HepG2 (cell line): ENCODE results near the gene PLCG2. TPM values are rescaled to one million over a fixed set of nuclear protein-coding genes. Genes with fewer than 3 reads are reported as not detected.

Experiments
- ATAC-seq: fragments of 200-7000 bp; cut with Tn5 transposase; 3 replicates; pipeline ENCODE4 v1.9.1; 2020; ENCODE audit warnings: mild to moderate bottlenecking, moderate library complexity
- BruUV-seq: library from RNA; stranded (reverse); fragments of 400-500 nt; replicated peaks from 2 replicates; lab custom pipeline; 2021; lab: Mats Ljungman, UMichigan
- CTCF ChIA-PET: fragments of 300-600 bp; formaldehyde crosslinking; extraction: SDS; loops from one replicate; lab custom pipeline; 2021; ENCODE audit warnings: low total read pairs, inconsistent platforms, low intra/inter-chr PET ratio; lab: Yijun Ruan, JAX
- POLR2A ChIA-PET: fragments of 350-600 bp; sonication (Branson Sonifier 250); formaldehyde crosslinking; loops from one replicate; lab custom pipeline; 2020; ENCODE audit warnings: antibody characterized with exemption, inconsistent platforms; lab: Yijun Ruan, JAX
- DNase-seq: peaks from one replicate; pipeline ENCODE4 v3.0.0-alpha.2; 2015; ENCODE audit warnings: low spot score
- FAIRE-seq: peaks from 3 replicates; lab custom pipeline; 2011; peaks lifted over from hg19 to GRCh38; lab: Jason Lieb, UNC
- H2AFZ ChIP-seq: one replicate; pipeline ENCODE4 v1.6.1; 2011; ENCODE audit warnings: low read length, inconsistent platforms
- H3K27ac ChIP-seq: fragments of 300-600 bp; 3 replicates; pipeline ENCODE4 v1.8.0; 2011; ENCODE audit warnings: mixed run types, mild to moderate bottlenecking, mixed read lengths, low read length, inconsistent platforms; ENCODE audit not compliant: insufficient read depth; ENCODE audit errors: extremely low read length
- H3K27me3 ChIP-seq, 2 experiments: fragments of 200-600 bp in 1 of 2; 2 replicates in 1 of 2; 3 replicates in 1 of 2; pipeline versions ENCODE4 v1.6.0 to v1.8.0; 2011; ENCODE audit warnings: low read length in 2 of 2, mild to moderate bottlenecking in 2 of 2, moderate library complexity in 2 of 2, inconsistent platforms in 1 of 2; ENCODE audit not compliant: insufficient read depth in 2 of 2, control insufficient read depth in 1 of 2
- H3K36me3 ChIP-seq, 2 experiments: fragments of 200-600 bp in 1 of 2; replicated peaks in 1 of 2; 2 replicates in 1 of 2; 3 replicates in 1 of 2; pipeline versions ENCODE4 v1.5.1 to v1.8.0; 2011; ENCODE audit warnings: low read length in 2 of 2, inconsistent platforms in 1 of 2; ENCODE audit not compliant: insufficient read depth in 2 of 2, control insufficient read depth in 1 of 2
- H3K4me1 ChIP-seq: 2 replicates; pipeline ENCODE4 v1.5.1; 2012; ENCODE audit warnings: low read length, inconsistent platforms; ENCODE audit not compliant: insufficient read depth
- H3K4me2 ChIP-seq: 2 replicates; pipeline ENCODE4 v1.6.0; 2011; ENCODE audit warnings: low read depth, low read length, inconsistent platforms
- H3K4me3 ChIP-seq, 3 experiments: fragments of 200-600 bp in 1 of 3; sonication (generic), shearing (Covaris generic) in 1 of 3; replicated peaks in 1 of 3; 2 replicates each; pipeline ENCODE4 v1.5.1; 2011 to 2016; ENCODE audit warnings: low read length in 3 of 3, inconsistent platforms in 2 of 3, low read depth in 2 of 3, mild to moderate bottlenecking in 2 of 3, control low read depth in 1 of 3, mixed read lengths in 1 of 3; ENCODE audit not compliant: insufficient read depth in 1 of 3
- H3K79me2 ChIP-seq: one replicate; pipeline ENCODE4 v1.6.1; 2011; ENCODE audit warnings: low read length, inconsistent platforms; ENCODE audit not compliant: insufficient read depth
- H3K9ac ChIP-seq: 2 replicates; pipeline ENCODE4 v1.6.0; 2011; ENCODE audit warnings: mild to moderate bottlenecking, low read depth, low read length, inconsistent platforms; ENCODE audit not compliant: insufficient read depth
- H3K9me3 ChIP-seq: 2 replicates; pipeline ENCODE4 v1.5.1; 2012; ENCODE audit warnings: mild to moderate bottlenecking, low read length
- H4K20me1 ChIP-seq: 2 replicates; pipeline ENCODE4 v1.6.0; 2011; ENCODE audit warnings: inconsistent platforms, mild to moderate bottlenecking, low read length, moderate library complexity; ENCODE audit not compliant: insufficient read depth
- NCOA5 ChIP-seq: sonication (generic); formaldehyde crosslinking; IDR thresholded peaks from 2 replicates; pipeline ENCODE4 v1.4.0; 2020; ENCODE audit warnings: missing genetic modification reagents
- SOX5 ChIP-seq: IDR thresholded peaks from 2 replicates; pipeline ENCODE4 v1.6.1; 2016; ENCODE audit warnings: borderline replicate concordance
- STAT5B ChIP-seq: sonication (generic); formaldehyde crosslinking; IDR thresholded peaks from 2 replicates; pipeline ENCODE4 v1.4.0; 2020; ENCODE audit warnings: missing genetic modification reagents
- THYN1 ChIP-seq: sonication (generic); formaldehyde crosslinking; IDR thresholded peaks from 2 replicates; pipeline ENCODE4 v1.8.1; 2023; ENCODE audit warnings: low read depth, mild to moderate bottlenecking, moderate library complexity, missing genetic modification reagents, borderline replicate concordance
- ZBTB8A ChIP-seq: sonication (generic); formaldehyde crosslinking; IDR thresholded peaks from 2 replicates; pipeline ENCODE4 v1.4.0; 2020; ENCODE audit warnings: mild to moderate bottlenecking, low read depth, missing genetic modification reagents, borderline replicate concordance
- ZFP1 ChIP-seq: IDR thresholded peaks from 2 replicates; pipeline ENCODE4 v1.6.1; 2016
- ZFP36 ChIP-seq: fragments of 150-350 bp; IDR thresholded peaks from 2 replicates; pipeline ENCODE4 v1.6.1; 2018; ENCODE audit warnings: borderline replicate concordance, low read length, low read depth; ENCODE audit not compliant: partially characterized antibody
- ZNF160 ChIP-seq: sonication (generic); formaldehyde crosslinking; IDR thresholded peaks from 2 replicates; pipeline ENCODE4 v1.8.0; 2022; ENCODE audit warnings: mild to moderate bottlenecking, inconsistent platforms, missing genetic modification reagents
- ZNF530 ChIP-seq: sonication (generic); formaldehyde crosslinking; IDR thresholded peaks from 2 replicates; pipeline ENCODE4 v1.5.0; 2020; ENCODE audit warnings: low read depth, mild to moderate bottlenecking, missing genetic modification reagents
- WGBS: methylation state at CpG from one replicate; pipeline ENCODE4 v1.1.6; 2017; ENCODE audit warnings: low lambda C conversion rate; 5-methylcytosine and 5-hydroxymethylcytosine counted together
- in situ Hi-C: cut with HindIII; loops from 2 replicates; pipeline ENCODE4 v1.10.0; 2017; ENCODE audit warnings: low pct_unique_long_range_greater_than_20kb; ENCODE audit not compliant: extremely low pct_ligation_motif_present
- intact Hi-C: fragments of 100-400 bp; cut with micrococcal nuclease; formaldehyde crosslinking; loops from one replicate; pipeline ENCODE4 v1.10.0; 2022; ENCODE audit not compliant: unreplicated experiment
- polyA plus RNA-seq, 8 experiments: library from polyadenylated mRNA; depleted of rRNA in 3 of 8; stranded (reverse) in 7 of 8; unstranded in 1 of 8; fragments of >200 nt; fragmentation: Illumina TruSeq in 4 of 8; extraction: Trizol in 4 of 8; gene quantifications; 2 replicates each; pipeline versions ENCODE4 v1.2.1 to v1.2.3, GENCODE V29; 2011 to 2016; ENCODE audit warnings: low read depth in 4 of 8, missing spikeins in 1 of 8, mixed read lengths in 1 of 8; ENCODE audit not compliant: insufficient read depth in 1 of 8
- total RNA-seq, 5 experiments: library from RNA; depleted of rRNA; stranded (reverse); fragments of >200 nt; fragmentation: Illumina TruSeq; extraction: Trizol; gene quantifications; 2 replicates each; pipeline ENCODE4 v1.2.3, GENCODE V29; 2016; ENCODE audit warnings: low read depth in 1 of 5
- TF ChIP-seq, protein P1 (sequence below): IDR thresholded peaks from 2 replicates; pipeline ENCODE4 v1.4.0; 2020; ENCODE audit warnings: mild to moderate bottlenecking, missing genetic modification reagents
- TF ChIP-seq, protein P2 (sequence below): fragments of 450-650 bp; IDR thresholded peaks from 2 replicates; pipeline ENCODE4 v1.6.1; 2016
- TF ChIP-seq, protein P3 (sequence below): sonication (generic); formaldehyde crosslinking; IDR thresholded peaks from 2 replicates; pipeline ENCODE4 v1.5.0; 2020; ENCODE audit warnings: mild to moderate bottlenecking, missing genetic modification reagents, borderline replicate concordance

Gene PLCG2
- total and polyA plus RNA-seq, 2 of the 13 experiments (the other 11 are each of a cell fraction or from before 2014, with no cell fraction given) = 0.13 to 0.18 TPM

DNA sequence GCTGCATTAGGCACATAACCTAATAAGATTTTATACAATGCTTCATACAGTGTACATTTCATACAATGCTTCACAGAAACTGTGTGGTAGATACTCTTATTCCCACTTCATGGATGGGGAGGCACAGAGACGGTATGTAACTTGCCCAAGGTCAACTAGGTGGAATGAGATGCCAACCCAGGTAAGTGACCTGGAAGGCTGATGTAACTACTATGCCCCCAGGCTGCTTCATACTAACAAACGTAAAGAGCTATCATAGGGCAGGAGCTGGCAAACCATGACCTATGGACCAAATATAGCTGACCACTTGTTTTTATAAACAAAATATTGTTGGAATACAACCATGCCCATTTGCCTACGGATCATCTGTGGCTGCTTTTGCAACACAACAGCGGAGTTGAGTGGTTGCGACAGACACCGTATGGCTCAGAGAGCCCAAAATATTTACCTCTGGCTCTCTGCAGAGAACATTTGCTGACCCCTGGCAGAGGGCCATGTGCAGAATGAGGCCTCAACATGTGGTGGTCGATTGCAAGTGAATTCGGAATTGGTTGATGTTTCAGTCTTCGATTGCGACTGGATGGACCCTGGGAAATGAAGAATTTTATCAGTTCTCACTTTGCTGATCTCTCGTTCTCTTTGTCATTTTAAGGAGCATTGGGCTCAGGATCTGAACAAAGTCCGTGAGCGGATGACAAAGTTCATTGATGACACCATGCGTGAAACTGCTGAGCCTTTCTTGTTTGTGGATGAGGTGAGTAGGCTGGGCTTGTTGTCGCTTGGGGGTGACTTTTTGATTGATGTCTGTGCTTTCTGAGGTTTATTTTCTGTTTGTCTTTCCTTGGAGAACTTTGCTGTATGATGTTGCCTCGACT is 109.7 kb downstream of the PLCG2 start (continued):
- TF ChIP-seq, protein P1, sequence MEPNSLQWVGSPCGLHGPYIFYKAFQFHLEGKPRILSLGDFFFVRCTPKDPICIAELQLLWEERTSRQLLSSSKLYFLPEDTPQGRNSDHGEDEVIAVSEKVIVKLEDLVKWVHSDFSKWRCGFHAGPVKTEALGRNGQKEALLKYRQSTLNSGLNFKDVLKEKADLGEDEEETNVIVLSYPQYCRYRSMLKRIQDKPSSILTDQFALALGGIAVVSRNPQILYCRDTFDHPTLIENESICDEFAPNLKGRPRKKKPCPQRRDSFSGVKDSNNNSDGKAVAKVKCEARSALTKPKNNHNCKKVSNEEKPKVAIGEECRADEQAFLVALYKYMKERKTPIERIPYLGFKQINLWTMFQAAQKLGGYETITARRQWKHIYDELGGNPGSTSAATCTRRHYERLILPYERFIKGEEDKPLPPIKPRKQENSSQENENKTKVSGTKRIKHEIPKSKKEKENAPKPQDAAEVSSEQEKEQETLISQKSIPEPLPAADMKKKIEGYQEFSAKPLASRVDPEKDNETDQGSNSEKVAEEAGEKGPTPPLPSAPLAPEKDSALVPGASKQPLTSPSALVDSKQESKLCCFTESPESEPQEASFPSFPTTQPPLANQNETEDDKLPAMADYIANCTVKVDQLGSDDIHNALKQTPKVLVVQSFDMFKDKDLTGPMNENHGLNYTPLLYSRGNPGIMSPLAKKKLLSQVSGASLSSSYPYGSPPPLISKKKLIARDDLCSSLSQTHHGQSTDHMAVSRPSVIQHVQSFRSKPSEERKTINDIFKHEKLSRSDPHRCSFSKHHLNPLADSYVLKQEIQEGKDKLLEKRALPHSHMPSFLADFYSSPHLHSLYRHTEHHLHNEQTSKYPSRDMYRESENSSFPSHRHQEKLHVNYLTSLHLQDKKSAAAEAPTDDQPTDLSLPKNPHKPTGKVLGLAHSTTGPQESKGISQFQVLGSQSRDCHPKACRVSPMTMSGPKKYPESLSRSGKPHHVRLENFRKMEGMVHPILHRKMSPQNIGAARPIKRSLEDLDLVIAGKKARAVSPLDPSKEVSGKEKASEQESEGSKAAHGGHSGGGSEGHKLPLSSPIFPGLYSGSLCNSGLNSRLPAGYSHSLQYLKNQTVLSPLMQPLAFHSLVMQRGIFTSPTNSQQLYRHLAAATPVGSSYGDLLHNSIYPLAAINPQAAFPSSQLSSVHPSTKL (CRISPR knock-in tag) = peak; percentile 83
- TF ChIP-seq SOX5 (CRISPR knock-in tag) (peak; percentile 65; the same call in 1 of the 2 replicates), THYN1 (no peak)
- TF ChIP-seq, all 625 proteins: peak for 150

DNA sequence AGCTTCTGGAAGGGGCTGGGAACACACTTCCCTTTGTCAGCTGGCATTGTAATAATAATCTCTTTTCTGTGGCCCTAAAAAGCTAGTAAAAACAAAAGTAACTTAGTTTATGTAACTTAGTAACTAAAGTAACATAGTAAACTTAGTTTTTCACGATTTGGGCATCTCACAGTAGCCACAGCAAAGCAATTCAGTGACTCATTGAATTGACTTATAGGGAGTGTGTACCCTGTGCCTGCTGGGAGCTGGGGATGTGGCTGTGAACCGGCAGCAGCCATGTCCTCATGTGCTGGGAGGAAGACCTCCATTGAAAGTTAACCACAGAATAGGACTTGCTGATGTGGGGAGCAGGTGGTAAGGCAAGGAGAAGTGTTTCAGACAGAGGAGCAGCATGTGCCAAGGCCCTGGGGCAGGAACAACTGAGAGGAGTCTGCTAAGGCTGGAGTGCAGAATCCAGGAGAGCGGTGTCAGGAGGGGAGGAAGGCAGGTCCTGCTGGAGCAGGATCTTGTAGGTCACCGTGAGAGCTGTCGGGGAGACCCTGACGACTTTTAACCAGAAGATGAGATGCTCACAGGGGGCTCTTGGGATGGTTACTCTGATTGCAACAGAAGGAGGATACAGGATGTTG is 112.8 kb downstream of the PLCG2 start:
- Histone ChIP-seq H3K9ac (no peak overlapping the region), H4K20me1 (no peaks in the 10 kb centered on the region), H3K36me3 (no peaks in the 10 kb centered on the region), H3K4me2 (no peak overlapping the region), H3K4me1 (peaks cover 34% of the 10 kb centered on the region), H3K27me3 (no peaks in the 10 kb centered on the region), H2AFZ (no peak overlapping the region), H3K9me3 (no peaks in the 10 kb centered on the region), H3K4me3 (no peak overlapping the region), H3K79me2 (no peaks in the 10 kb centered on the region), H3K27ac (no peak overlapping the region)
- ChIA-PET CTCF (no interaction called here), POLR2A (no interaction called here)
- ATAC-seq (no peak), FAIRE-seq (no peak), DNase-seq (no peak)
- WGBS = 47% methylated on average over 6 of the region's 6 CpGs
- intact Hi-C loops (no loop called here), in situ Hi-C loops (no loop called here)
- BruUV-seq = no TSS peak
- TF ChIP-seq, protein P2, sequence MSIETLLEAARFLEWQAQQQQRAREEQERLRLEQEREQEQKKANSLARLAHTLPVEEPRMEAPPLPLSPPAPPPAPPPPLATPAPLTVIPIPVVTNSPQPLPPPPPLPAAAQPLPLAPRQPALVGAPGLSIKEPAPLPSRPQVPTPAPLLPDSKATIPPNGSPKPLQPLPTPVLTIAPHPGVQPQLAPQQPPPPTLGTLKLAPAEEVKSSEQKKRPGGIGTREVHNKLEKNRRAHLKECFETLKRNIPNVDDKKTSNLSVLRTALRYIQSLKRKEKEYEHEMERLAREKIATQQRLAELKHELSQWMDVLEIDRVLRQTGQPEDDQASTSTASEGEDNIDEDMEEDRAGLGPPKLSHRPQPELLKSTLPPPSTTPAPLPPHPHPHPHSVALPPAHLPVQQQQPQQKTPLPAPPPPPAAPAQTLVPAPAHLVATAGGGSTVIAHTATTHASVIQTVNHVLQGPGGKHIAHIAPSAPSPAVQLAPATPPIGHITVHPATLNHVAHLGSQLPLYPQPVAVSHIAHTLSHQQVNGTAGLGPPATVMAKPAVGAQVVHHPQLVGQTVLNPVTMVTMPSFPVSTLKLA = no peak
- TF ChIP-seq ZBTB8A (CRISPR knock-in tag) (no peak), ZNF160 (CRISPR knock-in tag) (no peak), STAT5B (CRISPR knock-in tag) (no peak), ZNF530 (CRISPR knock-in tag) (no peak), NCOA5 (CRISPR knock-in tag) (no peak), ZFP1 (CRISPR knock-in tag) (no peak), ZFP36 (no peak)
- TF ChIP-seq, protein P3, sequence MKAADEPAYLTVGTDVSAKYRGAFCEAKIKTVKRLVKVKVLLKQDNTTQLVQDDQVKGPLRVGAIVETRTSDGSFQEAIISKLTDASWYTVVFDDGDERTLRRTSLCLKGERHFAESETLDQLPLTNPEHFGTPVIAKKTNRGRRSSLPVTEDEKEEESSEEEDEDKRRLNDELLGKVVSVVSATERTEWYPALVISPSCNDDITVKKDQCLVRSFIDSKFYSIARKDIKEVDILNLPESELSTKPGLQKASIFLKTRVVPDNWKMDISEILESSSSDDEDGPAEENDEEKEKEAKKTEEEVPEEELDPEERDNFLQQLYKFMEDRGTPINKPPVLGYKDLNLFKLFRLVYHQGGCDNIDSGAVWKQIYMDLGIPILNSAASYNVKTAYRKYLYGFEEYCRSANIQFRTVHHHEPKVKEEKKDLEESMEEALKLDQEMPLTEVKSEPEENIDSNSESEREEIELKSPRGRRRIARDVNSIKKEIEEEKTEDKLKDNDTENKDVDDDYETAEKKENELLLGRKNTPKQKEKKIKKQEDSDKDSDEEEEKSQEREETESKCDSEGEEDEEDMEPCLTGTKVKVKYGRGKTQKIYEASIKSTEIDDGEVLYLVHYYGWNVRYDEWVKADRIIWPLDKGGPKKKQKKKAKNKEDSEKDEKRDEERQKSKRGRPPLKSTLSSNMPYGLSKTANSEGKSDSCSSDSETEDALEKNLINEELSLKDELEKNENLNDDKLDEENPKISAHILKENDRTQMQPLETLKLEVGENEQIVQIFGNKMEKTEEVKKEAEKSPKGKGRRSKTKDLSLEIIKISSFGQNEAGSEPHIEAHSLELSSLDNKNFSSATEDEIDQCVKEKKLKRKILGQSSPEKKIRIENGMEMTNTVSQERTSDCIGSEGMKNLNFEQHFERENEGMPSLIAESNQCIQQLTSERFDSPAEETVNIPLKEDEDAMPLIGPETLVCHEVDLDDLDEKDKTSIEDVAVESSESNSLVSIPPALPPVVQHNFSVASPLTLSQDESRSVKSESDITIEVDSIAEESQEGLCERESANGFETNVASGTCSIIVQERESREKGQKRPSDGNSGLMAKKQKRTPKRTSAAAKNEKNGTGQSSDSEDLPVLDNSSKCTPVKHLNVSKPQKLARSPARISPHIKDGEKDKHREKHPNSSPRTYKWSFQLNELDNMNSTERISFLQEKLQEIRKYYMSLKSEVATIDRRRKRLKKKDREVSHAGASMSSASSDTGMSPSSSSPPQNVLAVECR (CRISPR knock-in tag) = no peak
